Globus pallidus (tissue), 1 donor: ENCODE measurements around the gene TIMM21.

Source experiments
- DNase-seq: peaks from one replicate; pipeline ENCODE4 v3.0.0-alpha.2; 2015; ENCODE audit warnings: low spot score

Gene TIMM21

GRCh38 chr18:74147491-74147778, 888 bp upstream of the TIMM21 start:
- no peak for DNase-seq

- no peak for DNase-seq
Measured at GRCh38 chr18:74148543-74149070, 284 bp downstream of the TIMM21 start.

GRCh38 chr18:74149878-74150277, 1.6 kb downstream of the TIMM21 start:
- DNase-seq, result no peak

- no peak for DNase-seq
Measured at GRCh38 chr18:74152270-74152669, 3.9 kb downstream of the TIMM21 start.

- DNase-seq, result no peak
Measured at GRCh38 chr18:74152857-74153256, 4.5 kb downstream of the TIMM21 start.

- no peak for DNase-seq
Measured at GRCh38 chr18:74153377-74153776, 5.1 kb downstream of the TIMM21 start.

GRCh38 chr18:74153793-74154192, 5.5 kb downstream of the TIMM21 start:
- no peak for DNase-seq

- no peak for DNase-seq
Measured at GRCh38 chr18:74154716-74155115, 6.4 kb downstream of the TIMM21 start.

GRCh38 chr18:74155276-74155675, 7.0 kb downstream of the TIMM21 start:
- DNase-seq, result no peak

- DNase-seq, result no peak
Measured at GRCh38 chr18:74163019-74163660, 14.8 kb downstream of the TIMM21 start.

GRCh38 chr18:74166386-74166785, 18.1 kb downstream of the TIMM21 start:
- DNase-seq, result no peak

- no peak for DNase-seq
Measured at GRCh38 chr18:74171910-74172606, 23.7 kb downstream of the TIMM21 start.

GRCh38 chr18:74172697-74173433, 24.5 kb downstream of the TIMM21 start:
- DNase-seq, result no peak

- DNase-seq, result no peak
Measured at GRCh38 chr18:74173434-74173750, 25.1 kb downstream of the TIMM21 start.

GRCh38 chr18:74175658-74176057, 27.3 kb downstream of the TIMM21 start:
- no peak for DNase-seq

- DNase-seq, result no peak
Measured at GRCh38 chr18:74178884-74179283, 30.6 kb downstream of the TIMM21 start.

- no peak for DNase-seq
Measured at GRCh38 chr18:74179623-74180199, 31.4 kb downstream of the TIMM21 start.

- no peak for DNase-seq
Measured at GRCh38 chr18:74182335-74182734, 34.0 kb downstream of the TIMM21 start.

- no peak for DNase-seq
Measured at GRCh38 chr18:74183130-74183529, 34.8 kb downstream of the TIMM21 start.

- DNase-seq, result no peak
Measured at GRCh38 chr18:74184875-74185274, 36.6 kb downstream of the TIMM21 start.

GRCh38 chr18:74185860-74186259, 37.5 kb downstream of the TIMM21 start:
- no peak for DNase-seq

- no peak for DNase-seq
Measured at GRCh38 chr18:74186661-74187060, 38.3 kb downstream of the TIMM21 start.

GRCh38 chr18:74190086-74190485, 41.8 kb downstream of the TIMM21 start:
- no peak for DNase-seq
